Parathyroid adenoma (tissue), 2 donors: Measurements from ENCODE around the gene ITGBL1.

Experiments used
- H2AFZ ChIP-seq: fragments of 300-600 bp; sonication (generic); one replicate; pipeline ENCODE4 v1.7.0; 2017; ENCODE audit warnings: antibody characterized with exemption, mild to moderate bottlenecking
- H3K27ac ChIP-seq: fragments of 300-600 bp; sonication (generic); one replicate; pipeline ENCODE4 v1.7.0; 2017
- H3K27me3 ChIP-seq: fragments of 300-600 bp; sonication (generic); one replicate; pipeline ENCODE4 v1.7.0; 2017; ENCODE audit warnings: low read length; ENCODE audit not compliant: control insufficient read depth, insufficient read depth
- H3K36me3 ChIP-seq: fragments of 300-600 bp; sonication (generic); one replicate; pipeline ENCODE4 v1.7.0; 2017; ENCODE audit warnings: low read length; ENCODE audit not compliant: control insufficient read depth, insufficient read depth
- H3K4me1 ChIP-seq: fragments of 300-600 bp; sonication (generic); one replicate; pipeline ENCODE4 v1.7.0; 2017; ENCODE audit warnings: control low read depth
- H3K4me2 ChIP-seq: fragments of 300-600 bp; sonication (generic); one replicate; pipeline ENCODE4 v1.7.0; 2017; ENCODE audit warnings: low read length
- H3K4me3 ChIP-seq: fragments of 300-600 bp; sonication (generic); one replicate; pipeline ENCODE4 v1.7.0; 2017; ENCODE audit warnings: low read depth, low read length
- H3K79me2 ChIP-seq: fragments of 300-600 bp; sonication (generic); one replicate; pipeline ENCODE4 v1.7.0; 2017; ENCODE audit warnings: control low read depth
- H3K9ac ChIP-seq: fragments of 300-600 bp; sonication (generic); one replicate; pipeline ENCODE4 v1.7.0; 2017; ENCODE audit warnings: mild to moderate bottlenecking
- H3K9me3 ChIP-seq: fragments of 300-600 bp; sonication (generic); one replicate; pipeline ENCODE4 v1.7.0; 2017; ENCODE audit warnings: low read length; ENCODE audit not compliant: control insufficient read depth
- CTCF ChIP-seq: fragments of 300-600 bp; sonication (generic); IDR thresholded peaks from one replicate; pipeline ENCODE4 v1.7.0; 2017; ENCODE audit warnings: antibody characterized with exemption, mild to moderate bottlenecking
- donor health status: primary hyperparathyroidism.

The ITGBL1 gene

GRCh38 chr13:101749584-101749983 is 297.1 kb downstream of the ITGBL1 start:
- H3K27me3 ChIP-seq = no peaks in the 10 kb centered on the region
- no peaks in the 10 kb centered on the region for H3K9me3 ChIP-seq
- no peaks in the 10 kb centered on the region for H3K79me2 ChIP-seq
- no peak overlapping the region for H3K27ac ChIP-seq
- TF ChIP-seq CTCF = no peak
- no peak overlapping the region for H2AFZ ChIP-seq
- no peaks in the 10 kb centered on the region for H3K36me3 ChIP-seq
- no peak overlapping the region for H3K4me3 ChIP-seq
- H3K4me2 ChIP-seq = no peak overlapping the region
- H3K9ac ChIP-seq = no peak overlapping the region
- H3K4me1 ChIP-seq = no peaks in the 10 kb centered on the region

GRCh38 chr13:101751488-101751887 is 299.0 kb downstream of the ITGBL1 start:
- H2AFZ ChIP-seq = no peak overlapping the region
- H3K79me2 ChIP-seq = no peaks in the 10 kb centered on the region
- no peak overlapping the region for H3K4me2 ChIP-seq
- H3K27ac ChIP-seq = no peak overlapping the region
- no peaks in the 10 kb centered on the region for H3K9me3 ChIP-seq
- no peak overlapping the region for H3K4me3 ChIP-seq
- no peaks in the 10 kb centered on the region for H3K27me3 ChIP-seq
- no peaks in the 10 kb centered on the region for H3K36me3 ChIP-seq
- no peak for TF ChIP-seq CTCF
- no peak overlapping the region for H3K9ac ChIP-seq
- H3K4me1 ChIP-seq = no peaks in the 10 kb centered on the region

- no peak for TF ChIP-seq CTCF
- no peaks in the 10 kb centered on the region for H3K9me3 ChIP-seq
- H3K27ac ChIP-seq = no peak overlapping the region
- H3K27me3 ChIP-seq = no peaks in the 10 kb centered on the region
- H3K4me2 ChIP-seq = no peak overlapping the region
- no peak overlapping the region for H2AFZ ChIP-seq
- H3K36me3 ChIP-seq = no peaks in the 10 kb centered on the region
- no peak overlapping the region for H3K9ac ChIP-seq
- no peaks in the 10 kb centered on the region for H3K4me1 ChIP-seq
- H3K79me2 ChIP-seq = no peaks in the 10 kb centered on the region
- no peak overlapping the region for H3K4me3 ChIP-seq
Observed at GRCh38 chr13:101752432-101752831, 300.0 kb downstream of the ITGBL1 start.

GRCh38 chr13:101755228-101755887 is 302.9 kb downstream of the ITGBL1 start:
- Histone ChIP-seq H3K4me3 (no peak overlapping the region), H3K79me2 (no peaks in the 10 kb centered on the region), H3K4me1 (no peaks in the 10 kb centered on the region), H2AFZ (no peak overlapping the region), H3K9me3 (no peaks in the 10 kb centered on the region), H3K4me2 (no peak overlapping the region), H3K36me3 (no peaks in the 10 kb centered on the region), H3K9ac (no peak overlapping the region), H3K27ac (no peak overlapping the region), H3K27me3 (no peaks in the 10 kb centered on the region)
- no peak for TF ChIP-seq CTCF

- Histone ChIP-seq H3K9me3 (no peaks in the 10 kb centered on the region), H3K27ac (no peak overlapping the region), H3K4me3 (no peak overlapping the region), H3K9ac (no peak overlapping the region), H3K79me2 (no peaks in the 10 kb centered on the region), H2AFZ (no peak overlapping the region), H3K4me1 (no peaks in the 10 kb centered on the region), H3K4me2 (no peak overlapping the region), H3K36me3 (no peaks in the 10 kb centered on the region), H3K27me3 (no peaks in the 10 kb centered on the region)
- no peak for TF ChIP-seq CTCF
Observed at GRCh38 chr13:101757446-101758039, 305.1 kb downstream of the ITGBL1 start.
